Mesenchymal stem cell (in vitro differentiated cells and primary cell): Measurements from ENCODE around the gene CNTNAP2.

Source experiments
- DNase-seq: peaks from one replicate; pipeline ENCODE4 v3.0.0-alpha.2; 2013
- H2AFZ ChIP-seq: one replicate; pipeline ENCODE4 v1.6.1; 2013; ENCODE audit warnings: low read depth, mild to moderate bottlenecking, control low read depth, inconsistent platforms, low read length, moderate library complexity
- H2AK5ac ChIP-seq: 2 replicates; pipeline ENCODE4 v1.6.1; 2013; ENCODE audit warnings: low read length, moderate library complexity, mild to moderate bottlenecking, inconsistent platforms; ENCODE audit not compliant: severe bottlenecking
- H2BK120ac ChIP-seq: one replicate; pipeline ENCODE4 v1.6.1; 2013; ENCODE audit warnings: low read depth, mild to moderate bottlenecking, inconsistent platforms, low read length, moderate library complexity
- H2BK12ac ChIP-seq, 2 experiments: one replicate each; pipeline ENCODE4 v1.6.1; 2013; ENCODE audit warnings: inconsistent platforms in 2 of 2, low read length in 2 of 2, mild to moderate bottlenecking in 2 of 2, moderate library complexity in 2 of 2, control low read depth in 1 of 2
- H2BK15ac ChIP-seq: one replicate; pipeline ENCODE4 v1.6.1; 2013; ENCODE audit warnings: mild to moderate bottlenecking, low read depth, inconsistent platforms; ENCODE audit not compliant: poor library complexity, severe bottlenecking
- H2BK5ac ChIP-seq: 2 replicates; pipeline ENCODE4 v1.6.1; 2013; ENCODE audit warnings: low read depth, mild to moderate bottlenecking, low read length, control low read depth, inconsistent platforms; ENCODE audit not compliant: poor library complexity, severe bottlenecking
- H3K14ac ChIP-seq, 2 experiments: one replicate each; pipeline ENCODE4 v1.6.1; 2013; ENCODE audit warnings: inconsistent platforms in 2 of 2, low read length in 2 of 2, control low read depth in 1 of 2, mild to moderate bottlenecking in 1 of 2, moderate library complexity in 1 of 2
- H3K18ac ChIP-seq, 2 experiments: one replicate each; pipeline ENCODE4 v1.6.1; 2013; ENCODE audit warnings: inconsistent platforms in 2 of 2, low read length in 2 of 2, control low read depth in 1 of 2, low read depth in 1 of 2, mild to moderate bottlenecking in 1 of 2
- H3K23ac ChIP-seq, 2 experiments: one replicate each; pipeline ENCODE4 v1.6.1; 2013; ENCODE audit warnings: inconsistent platforms in 2 of 2, low read length in 2 of 2, mild to moderate bottlenecking in 2 of 2, moderate library complexity in 2 of 2, control low read depth in 1 of 2
- H3K27ac ChIP-seq: 2 replicates; pipeline ENCODE4 v1.5.1; 2013; ENCODE audit warnings: mild to moderate bottlenecking, moderate library complexity, low read length, control low read depth, inconsistent platforms; ENCODE audit not compliant: poor library complexity, severe bottlenecking
- H3K27me3 ChIP-seq, 2 experiments: 2 replicates each; pipeline versions ENCODE4 v1.6.1 to v1.7.0; 2013; ENCODE audit warnings: low read length in 2 of 2, mild to moderate bottlenecking in 2 of 2, moderate library complexity in 2 of 2, control low read depth in 1 of 2, inconsistent platforms in 1 of 2; ENCODE audit not compliant: control insufficient read depth in 1 of 2, insufficient read depth in 1 of 2
- H3K36me3 ChIP-seq, 2 experiments: 2 replicates each; pipeline versions ENCODE4 v1.6.1 to v1.7.0; 2013; ENCODE audit warnings: low read length in 2 of 2, control low read depth in 1 of 2, inconsistent platforms in 1 of 2, low read depth in 1 of 2, mild to moderate bottlenecking in 1 of 2; ENCODE audit not compliant: insufficient read depth in 2 of 2, control insufficient read depth in 1 of 2
- H3K4ac ChIP-seq, 2 experiments: one replicate each; pipeline ENCODE4 v1.6.1; 2013; ENCODE audit warnings: inconsistent platforms in 2 of 2, low read length in 2 of 2, mild to moderate bottlenecking in 2 of 2, moderate library complexity in 2 of 2, control low read depth in 1 of 2, low read depth in 1 of 2
- H3K4me1 ChIP-seq: 2 replicates; pipeline ENCODE4 v1.6.1; 2013; ENCODE audit warnings: low read depth, low read length, control low read depth; ENCODE audit not compliant: control insufficient read depth, insufficient read depth
- H3K4me2 ChIP-seq: 2 replicates; pipeline ENCODE4 v1.6.1; 2013; ENCODE audit warnings: low read length, mild to moderate bottlenecking, inconsistent platforms; ENCODE audit not compliant: poor library complexity, severe bottlenecking
- H3K4me3 ChIP-seq, 2 experiments: 2 replicates each; pipeline versions ENCODE4 v1.5.1 to v1.7.0; 2013; ENCODE audit warnings: low read length in 2 of 2, mild to moderate bottlenecking in 2 of 2, control low read depth in 1 of 2, low read depth in 1 of 2; ENCODE audit not compliant: insufficient read depth in 1 of 2
- H3K79me1 ChIP-seq: replicated peaks from 2 replicates; pipeline ENCODE4 v1.6.1; 2013; ENCODE audit warnings: mild to moderate bottlenecking, control low read depth, low read length, inconsistent platforms; ENCODE audit not compliant: poor library complexity, severe bottlenecking
- H3K9ac ChIP-seq: 2 replicates; pipeline ENCODE4 v1.7.0; 2013; ENCODE audit warnings: mild to moderate bottlenecking, low read length, moderate library complexity
- H3K9me3 ChIP-seq: 2 replicates; pipeline ENCODE4 v1.7.0; 2013; ENCODE audit warnings: mild to moderate bottlenecking, low read length; ENCODE audit not compliant: control insufficient read depth
- H4K8ac ChIP-seq: one replicate; pipeline ENCODE4 v1.6.1; 2013; ENCODE audit warnings: inconsistent platforms, mild to moderate bottlenecking, low read length, moderate library complexity
- H4K91ac ChIP-seq: one replicate; pipeline ENCODE4 v1.6.1; 2013; ENCODE audit warnings: mild to moderate bottlenecking, low read length, inconsistent platforms
- WGBS: methylation state at CpG from one replicate; pipeline ENCODE4 v1.1.7; 2013; ENCODE audit warnings: mixed read lengths; 5-methylcytosine and 5-hydroxymethylcytosine counted together

CNTNAP2 gene

DNA sequence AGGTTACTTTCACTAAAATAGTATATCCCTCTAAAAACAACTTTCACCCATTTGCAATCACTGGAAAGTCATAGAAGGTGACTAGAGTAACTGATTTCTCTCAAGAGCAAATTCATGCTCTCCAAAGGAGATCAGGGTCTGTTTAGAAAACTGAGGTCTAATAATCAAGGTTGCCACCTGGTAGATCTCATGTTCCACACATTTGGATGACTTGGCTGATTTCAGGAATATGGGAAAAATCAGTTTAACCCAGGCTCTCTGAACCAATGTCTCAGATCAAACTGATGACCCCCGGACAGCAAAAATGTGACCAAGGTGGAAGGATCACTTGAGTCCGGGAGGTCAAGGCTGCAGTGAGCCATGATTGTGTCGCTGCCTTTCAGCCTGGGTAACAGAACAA lies 1911.6 kb downstream of the CNTNAP2 start:
- H2BK15ac ChIP-seq: no peak overlapping the region
- H3K4ac ChIP-seq: no peak overlapping the region
- no peak overlapping the region for H3K14ac ChIP-seq
- no peak for DNase-seq
- no peak overlapping the region for H2AFZ ChIP-seq
- H2BK12ac ChIP-seq: no peak overlapping the region
- H3K23ac ChIP-seq: no peak overlapping the region
- 96% methylated on average over 2 of the region's 3 CpGs for WGBS
- H3K9ac ChIP-seq: no peak overlapping the region
- H3K4me3 ChIP-seq: no peak overlapping the region
- no peak overlapping the region for H4K8ac ChIP-seq
- no peak overlapping the region for H3K27ac ChIP-seq
- no peaks in the 10 kb centered on the region for H3K36me3 ChIP-seq
- no peaks in the 10 kb centered on the region for H3K4me1 ChIP-seq
- no peaks in the 10 kb centered on the region for H3K27me3 ChIP-seq
- H3K9me3 ChIP-seq: peaks cover 15% of the 10 kb centered on the region
- no peak overlapping the region for H3K18ac ChIP-seq
- no peak overlapping the region for H4K91ac ChIP-seq
- no peak overlapping the region for H2BK5ac ChIP-seq
- no peak overlapping the region for H3K4me2 ChIP-seq
- no peaks in the 10 kb centered on the region for H3K79me1 ChIP-seq
- H2AK5ac ChIP-seq: no peak overlapping the region
- H2BK120ac ChIP-seq: no peak overlapping the region

DNA sequence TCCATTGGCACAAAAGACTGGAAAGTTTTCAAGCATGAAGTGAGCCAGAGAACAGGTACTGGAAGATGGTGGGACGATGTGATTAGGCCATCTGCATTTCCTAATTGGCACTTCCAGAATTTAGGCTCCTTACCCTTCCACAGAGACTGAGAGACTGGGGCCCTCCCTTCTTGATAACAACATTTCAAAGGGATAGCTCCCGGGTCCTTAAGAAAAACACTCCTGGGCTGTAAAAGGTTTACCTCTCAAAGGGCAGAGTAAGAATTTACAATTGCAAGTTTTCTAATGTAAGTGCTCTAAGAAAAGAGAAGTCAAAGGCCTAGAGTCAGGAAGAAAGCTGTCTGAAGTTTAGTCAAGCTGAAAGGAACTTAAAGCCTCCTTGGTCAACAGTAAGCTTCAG lies 1914.4 kb downstream of the CNTNAP2 start:
- no peak overlapping the region for H4K91ac ChIP-seq
- no peak overlapping the region for H3K18ac ChIP-seq
- H3K4me1 ChIP-seq: no peaks in the 10 kb centered on the region
- H3K4ac ChIP-seq: no peak overlapping the region
- H3K27ac ChIP-seq: no peak overlapping the region
- H3K14ac ChIP-seq: no peak overlapping the region
- H3K36me3 ChIP-seq: no peaks in the 10 kb centered on the region
- no peak overlapping the region for H3K23ac ChIP-seq
- no peak overlapping the region for H2BK12ac ChIP-seq
- no peak overlapping the region for H3K9ac ChIP-seq
- H2AK5ac ChIP-seq: no peak overlapping the region
- no peak overlapping the region for H2BK15ac ChIP-seq
- H2BK5ac ChIP-seq: no peak overlapping the region
- H3K4me2 ChIP-seq: no peak overlapping the region
- H2BK120ac ChIP-seq: no peak overlapping the region
- no peak overlapping the region for H3K4me3 ChIP-seq
- H4K8ac ChIP-seq: no peak overlapping the region
- H2AFZ ChIP-seq: no peak overlapping the region
- 55% methylated on average over 2 of the region's 2 CpGs for WGBS
- H3K79me1 ChIP-seq: no peaks in the 10 kb centered on the region
- peaks cover 17% of the 10 kb centered on the region for H3K9me3 ChIP-seq
- DNase-seq: no peak
- H3K27me3 ChIP-seq: no peaks in the 10 kb centered on the region

GRCh38 chr7:148031811-148032210 lies 1915.2 kb downstream of the CNTNAP2 start:
- 75% methylated on average over 8 of the region's 8 CpGs for WGBS
- H3K4ac ChIP-seq: no peak overlapping the region
- no peak overlapping the region for H3K18ac ChIP-seq
- no peak overlapping the region for H2AK5ac ChIP-seq
- H4K91ac ChIP-seq: no peak overlapping the region
- H3K23ac ChIP-seq: no peak overlapping the region
- H3K27ac ChIP-seq: no peak overlapping the region
- H3K4me3 ChIP-seq: no peak overlapping the region
- H3K9ac ChIP-seq: no peak overlapping the region
- no peak overlapping the region for H2BK12ac ChIP-seq
- H3K4me1 ChIP-seq: no peaks in the 10 kb centered on the region
- H4K8ac ChIP-seq: no peak overlapping the region
- H3K4me2 ChIP-seq: no peak overlapping the region
- no peak overlapping the region for H2AFZ ChIP-seq
- no peak overlapping the region for H3K14ac ChIP-seq
- H3K36me3 ChIP-seq: no peaks in the 10 kb centered on the region
- H3K27me3 ChIP-seq: no peaks in the 10 kb centered on the region
- H2BK120ac ChIP-seq: no peak overlapping the region
- H3K79me1 ChIP-seq: no peaks in the 10 kb centered on the region
- no peak overlapping the region for H2BK5ac ChIP-seq
- no peak for DNase-seq
- H2BK15ac ChIP-seq: no peak overlapping the region
- peaks cover 19% of the 10 kb centered on the region for H3K9me3 ChIP-seq

GRCh38 chr7:148035950-148036349 lies 1919.3 kb downstream of the CNTNAP2 start:
- no peak overlapping the region for H2BK5ac ChIP-seq
- H3K79me1 ChIP-seq: no peaks in the 10 kb centered on the region
- no peak overlapping the region for H3K9ac ChIP-seq
- H3K9me3 ChIP-seq: peaks cover 21% of the 10 kb centered on the region
- H3K23ac ChIP-seq: no peak overlapping the region
- DNase-seq: no peak
- no peak overlapping the region for H3K27ac ChIP-seq
- no peak overlapping the region for H3K18ac ChIP-seq
- no peaks in the 10 kb centered on the region for H3K4me1 ChIP-seq
- no peak overlapping the region for H2BK15ac ChIP-seq
- no peak overlapping the region for H2BK12ac ChIP-seq
- no peak overlapping the region for H2AK5ac ChIP-seq
- H3K27me3 ChIP-seq: no peaks in the 10 kb centered on the region
- no peak overlapping the region for H2AFZ ChIP-seq
- no CpG with 5 or more reads among the region's 1 CpG for WGBS
- H3K36me3 ChIP-seq: no peaks in the 10 kb centered on the region
- no peak overlapping the region for H2BK120ac ChIP-seq
- no peak overlapping the region for H4K91ac ChIP-seq
- no peak overlapping the region for H4K8ac ChIP-seq
- no peak overlapping the region for H3K4me2 ChIP-seq
- no peak overlapping the region for H3K4ac ChIP-seq
- no peak overlapping the region for H3K4me3 ChIP-seq
- H3K14ac ChIP-seq: no peak overlapping the region
